NCI-H82 (cell line): Measurements from ENCODE around the gene PLA2G4A.
A peak's percentile ranks its signal among the peaks of the same experiment; 100 is the strongest.

Source experiments
- DNase-seq: peaks from one replicate; lab custom pipeline; 2025; lab: John Stamatoyannopoulos, UW

Gene PLA2G4A

GRCh38 chr1:186834399-186834958, 5.7 kb downstream of the PLA2G4A start:
- no peak for DNase-seq

- no peak for DNase-seq
Observed at GRCh38 chr1:186835448-186835847, 6.7 kb downstream of the PLA2G4A start.

- DNase-seq: no peak
Observed at GRCh38 chr1:186837806-186838205, 9.1 kb downstream of the PLA2G4A start.

GRCh38 chr1:186838380-186839040, 9.8 kb downstream of the PLA2G4A start:
- peak; percentile 15 for DNase-seq

- no peak for DNase-seq
Observed at GRCh38 chr1:186839041-186839400, 10.3 kb downstream of the PLA2G4A start.

GRCh38 chr1:186841599-186841998, 12.8 kb downstream of the PLA2G4A start:
- peak; percentile 56 for DNase-seq

- DNase-seq: peak; percentile 95
Observed at GRCh38 chr1:186842547-186842946, 13.8 kb downstream of the PLA2G4A start.

GRCh38 chr1:186843226-186843625, 14.5 kb downstream of the PLA2G4A start:
- peak; percentile 86 for DNase-seq

- peak; percentile 87 for DNase-seq
Observed at GRCh38 chr1:186843931-186844330, 15.2 kb downstream of the PLA2G4A start.

- DNase-seq: no peak
Observed at GRCh38 chr1:186845576-186846210, 16.9 kb downstream of the PLA2G4A start.

- no peak for DNase-seq
Observed at GRCh38 chr1:186848509-186849130, 19.9 kb downstream of the PLA2G4A start.

- DNase-seq: no peak
Observed at GRCh38 chr1:186849271-186849671, 20.5 kb downstream of the PLA2G4A start.

GRCh38 chr1:186849826-186850225, 21.1 kb downstream of the PLA2G4A start:
- DNase-seq: no peak

GRCh38 chr1:186854102-186854501, 25.4 kb downstream of the PLA2G4A start:
- no peak for DNase-seq

GRCh38 chr1:186858923-186859322, 30.2 kb downstream of the PLA2G4A start:
- no peak for DNase-seq

- no peak for DNase-seq
Observed at GRCh38 chr1:186859995-186860394, 31.2 kb downstream of the PLA2G4A start.

- no peak for DNase-seq
Observed at GRCh38 chr1:186864296-186864695, 35.5 kb downstream of the PLA2G4A start.

GRCh38 chr1:186865253-186865652, 36.5 kb downstream of the PLA2G4A start:
- no peak for DNase-seq

- DNase-seq: peak; percentile 18
Observed at GRCh38 chr1:186865857-186866256, 37.1 kb downstream of the PLA2G4A start.

- no peak for DNase-seq
Observed at GRCh38 chr1:186869526-186870228, 40.9 kb downstream of the PLA2G4A start.

- DNase-seq: no peak
Observed at GRCh38 chr1:186871784-186872183, 43.0 kb downstream of the PLA2G4A start.

- DNase-seq: no peak
Observed at GRCh38 chr1:186872291-186872690, 43.5 kb downstream of the PLA2G4A start.
